Activated T-helper 1 cell treated with anti-CD3 and anti-CD28 coated beads, Interleukin-12 subunit alpha, Interleukin-12 subunit beta, Interleukin-2, Interleukin-4 antibody, amounts not matched to agents 30 ng/mL and 10 ng/mL and 1 ng/mL, durations not matched to agents 14 hours and 24 hours and 36 hours (primary cell): ENCODE results near the gene NXPH1. TPM values are rescaled to one million over a fixed set of nuclear protein-coding genes. Genes with fewer than 3 reads are reported as not detected.

ENCODE experiments used
- DNase-seq: peaks from one replicate; pipeline ENCODE4 v3.0.0; 2021; ENCODE audit warnings: low spot score
- H3K27ac Mint-ChIP-seq: one replicate; pipeline ENCODE4 v1.8.0; 2021; ENCODE audit warnings: mild to moderate bottlenecking, mixed read lengths
- H3K27me3 Mint-ChIP-seq: one replicate; pipeline ENCODE4 v1.8.0; 2022; ENCODE audit warnings: mild to moderate bottlenecking, moderate library complexity, mixed read lengths; ENCODE audit not compliant: insufficient read depth
- H3K36me3 Mint-ChIP-seq: one replicate; pipeline ENCODE4 v1.8.0; 2021; ENCODE audit warnings: low read depth, mixed read lengths
- H3K4me1 Mint-ChIP-seq: one replicate; pipeline ENCODE4 v1.8.0; 2021; ENCODE audit warnings: low read depth, mixed read lengths
- H3K4me3 Mint-ChIP-seq: one replicate; pipeline ENCODE4 v1.8.0; 2021; ENCODE audit warnings: mild to moderate bottlenecking, moderate library complexity, mixed read lengths
- H3K9me3 Mint-ChIP-seq: one replicate; pipeline ENCODE4 v1.8.0; 2021; ENCODE audit warnings: mixed read lengths
- intact Hi-C: fragments of 100-400 bp; cut with micrococcal nuclease; formaldehyde crosslinking; loops from one replicate; pipeline ENCODE4 v1.15.1; 2024
- total RNA-seq: library from RNA; stranded (reverse); gene quantifications from 2 replicates; pipeline ENCODE4 v1.2.3, GENCODE V29; 2022

The NXPH1 gene
- total RNA-seq, 1 donor from 2014 or later, result not detected

DNA sequence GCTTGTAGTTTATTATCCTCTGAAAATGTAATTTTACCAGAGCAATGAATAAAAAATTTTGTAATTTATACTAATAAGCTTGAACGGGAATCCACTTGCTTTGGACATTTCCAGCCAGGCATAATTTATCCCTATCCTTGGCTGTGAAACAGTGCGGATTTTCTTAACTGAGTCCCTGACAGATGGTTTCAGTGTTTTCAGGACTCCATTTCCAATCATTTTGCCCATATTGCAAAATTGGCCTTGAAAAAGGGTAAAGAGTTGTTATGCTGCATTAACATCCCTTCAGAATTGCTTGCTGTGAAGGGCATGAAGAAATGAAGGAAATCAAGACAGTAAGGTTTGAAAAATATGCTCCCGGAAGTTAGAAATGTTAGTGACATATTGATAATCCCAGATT lies 57.7 kb downstream of the NXPH1 start:
- Mint-ChIP-seq H3K4me1 (no peaks in the 10 kb centered on the region), H3K36me3 (no peaks in the 10 kb centered on the region), H3K27ac (no peak overlapping the region), H3K4me3 (no peak overlapping the region), H3K27me3 (no peaks in the 10 kb centered on the region), H3K9me3 (no peaks in the 10 kb centered on the region)
- no peak for DNase-seq
- intact Hi-C loops, result no loop called here

DNA sequence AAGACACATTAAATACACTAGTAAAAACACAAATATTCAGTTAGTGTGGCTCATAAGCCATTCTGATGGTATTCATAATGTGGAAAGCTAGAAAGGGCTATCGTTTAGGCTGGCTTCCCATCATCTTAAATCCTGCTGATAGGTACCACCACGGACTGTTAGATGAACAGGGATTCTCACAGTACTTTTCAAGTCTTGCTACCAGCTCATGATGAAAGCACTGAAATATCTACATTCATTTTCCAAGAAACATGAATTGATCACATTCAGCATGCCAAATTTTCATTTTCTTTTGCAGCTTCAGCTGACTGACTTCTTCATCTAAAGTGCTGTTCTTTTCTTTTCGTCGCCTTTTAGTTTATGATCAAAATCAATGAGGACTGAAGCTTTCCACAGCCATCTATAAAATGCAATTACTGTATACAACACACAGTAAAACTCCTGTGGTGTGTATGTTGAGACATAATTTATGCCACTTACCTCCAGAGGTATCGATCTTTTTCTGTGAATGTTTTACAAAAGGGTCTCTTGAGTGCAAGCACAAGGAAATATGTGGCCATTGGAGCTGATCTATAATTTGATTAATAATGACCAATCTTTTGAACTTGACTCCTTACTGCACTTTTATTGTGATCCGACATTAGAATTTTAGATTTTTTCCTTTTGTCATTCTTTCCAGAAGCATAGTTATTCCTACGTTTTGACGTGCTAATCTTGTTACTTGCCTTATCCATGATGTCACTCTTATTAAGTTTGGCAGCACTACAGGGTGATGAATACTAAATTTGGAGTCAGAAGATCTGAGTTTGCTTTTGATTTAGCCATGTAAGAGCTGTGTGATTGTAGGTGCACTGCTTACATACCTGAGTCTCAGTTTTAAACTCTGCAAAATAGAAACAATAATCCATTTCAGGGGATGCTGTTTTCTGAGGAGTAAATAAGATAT lies 58.4 kb downstream of the NXPH1 start:
- H3K4me1 Mint-ChIP-seq, result no peaks in the 10 kb centered on the region
- no peak overlapping the region for H3K4me3 Mint-ChIP-seq
- no peak overlapping the region for H3K27ac Mint-ChIP-seq
- H3K36me3 Mint-ChIP-seq, result no peaks in the 10 kb centered on the region
- no peak for DNase-seq
- intact Hi-C loops, result no loop called here
- H3K27me3 Mint-ChIP-seq, result no peaks in the 10 kb centered on the region
- no peaks in the 10 kb centered on the region for H3K9me3 Mint-ChIP-seq

DNA sequence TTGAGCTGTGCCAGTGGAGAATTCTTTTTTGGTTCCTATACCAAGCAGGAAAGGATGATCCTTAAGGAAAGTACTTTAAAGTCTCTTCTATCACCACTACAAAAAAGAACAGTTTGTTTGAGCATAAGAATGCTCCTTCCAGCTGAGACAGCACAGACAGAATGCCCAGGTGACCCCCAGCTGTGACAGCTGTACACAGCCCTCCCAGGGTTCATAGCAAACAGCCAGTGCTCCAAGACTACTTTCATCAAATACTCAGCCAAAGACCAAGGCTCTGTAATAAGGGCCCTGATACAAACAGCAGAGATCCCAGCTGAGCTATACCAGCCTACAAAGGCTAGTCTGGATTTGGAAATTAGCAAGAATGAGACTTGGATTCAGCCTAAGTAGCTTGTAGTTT lies 65.7 kb downstream of the NXPH1 start:
- Mint-ChIP-seq H3K27ac (no peak overlapping the region), H3K4me1 (no peaks in the 10 kb centered on the region), H3K9me3 (no peaks in the 10 kb centered on the region), H3K27me3 (no peaks in the 10 kb centered on the region), H3K36me3 (no peaks in the 10 kb centered on the region), H3K4me3 (no peak overlapping the region)
- intact Hi-C loops, result no loop called here
- no peak for DNase-seq

DNA sequence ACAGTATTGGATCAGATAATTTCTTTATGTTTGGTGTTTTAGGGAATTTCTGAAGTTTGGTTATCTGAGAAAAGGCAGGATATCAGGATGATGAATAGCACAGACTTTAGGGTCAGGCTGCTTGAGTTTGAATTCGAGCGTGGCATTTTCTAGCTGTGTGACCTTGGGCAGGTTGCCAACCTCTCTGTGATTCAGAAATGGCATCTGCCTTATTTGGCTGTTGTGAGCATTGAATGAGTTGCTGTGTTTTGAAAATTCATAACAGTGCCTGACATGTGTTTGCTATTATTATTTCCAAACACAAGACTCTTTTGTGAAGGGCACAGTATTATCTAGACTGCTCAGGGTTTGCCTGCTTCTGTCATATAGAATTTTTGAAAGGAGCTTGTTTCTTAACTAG lies 66.9 kb downstream of the NXPH1 start:
- Mint-ChIP-seq H3K36me3 (no peaks in the 10 kb centered on the region), H3K27me3 (no peaks in the 10 kb centered on the region), H3K4me3 (no peak overlapping the region), H3K27ac (no peak overlapping the region), H3K9me3 (no peaks in the 10 kb centered on the region), H3K4me1 (no peaks in the 10 kb centered on the region)
- intact Hi-C loops, result no loop called here
- DNase-seq, result no peak

DNA sequence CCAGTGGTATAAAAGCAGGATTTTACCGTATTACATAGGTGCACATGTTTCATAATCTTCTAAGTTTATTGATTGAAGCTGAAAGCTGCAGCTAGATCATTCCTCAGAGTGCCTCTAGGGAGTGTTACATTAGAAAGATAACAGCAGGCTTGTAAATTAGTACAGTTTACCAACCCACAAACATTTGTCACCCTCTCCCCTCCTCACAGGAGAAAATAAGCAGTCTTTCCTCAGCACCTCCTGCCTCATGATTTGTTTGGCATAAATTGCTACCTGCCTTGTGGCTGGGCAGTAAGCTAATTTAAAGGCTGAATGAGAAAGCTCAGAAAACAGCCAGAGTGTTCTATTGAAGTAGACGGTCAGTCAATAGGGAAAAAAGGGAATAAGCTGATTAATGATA lies 74.2 kb downstream of the NXPH1 start:
- peaks cover 3% of the 10 kb centered on the region for H3K27me3 Mint-ChIP-seq
- no peaks in the 10 kb centered on the region for H3K9me3 Mint-ChIP-seq
- DNase-seq, result no peak
- no peaks in the 10 kb centered on the region for H3K36me3 Mint-ChIP-seq
- H3K4me3 Mint-ChIP-seq, result no peak overlapping the region
- no peak overlapping the region for H3K27ac Mint-ChIP-seq
- intact Hi-C loops, result no loop called here
- H3K4me1 Mint-ChIP-seq, result no peaks in the 10 kb centered on the region

DNA sequence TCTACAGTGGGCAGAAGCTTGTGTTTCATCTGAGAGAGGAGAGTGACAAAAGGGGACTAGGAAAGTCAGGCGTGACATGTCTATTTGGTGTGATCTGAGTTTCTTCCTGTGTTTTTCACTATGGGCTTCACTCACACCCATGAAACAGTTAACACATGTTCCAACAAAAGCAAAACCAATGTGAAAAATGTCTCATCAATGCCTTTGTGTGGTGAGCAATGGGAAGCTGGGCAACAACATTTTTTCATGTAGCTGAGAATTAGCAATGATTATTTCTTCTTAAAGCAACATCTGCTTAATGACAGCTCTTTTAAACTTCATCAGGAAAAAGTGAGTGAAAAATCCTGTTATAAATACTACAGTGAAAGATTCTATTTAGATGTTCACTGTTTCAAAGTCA lies 76.2 kb downstream of the NXPH1 start:
- Mint-ChIP-seq H3K27me3 (peaks cover 3% of the 10 kb centered on the region), H3K4me3 (no peak overlapping the region), H3K4me1 (no peaks in the 10 kb centered on the region), H3K9me3 (no peaks in the 10 kb centered on the region), H3K27ac (no peak overlapping the region), H3K36me3 (no peaks in the 10 kb centered on the region)
- DNase-seq, result no peak
- intact Hi-C loops, result no loop called here

DNA sequence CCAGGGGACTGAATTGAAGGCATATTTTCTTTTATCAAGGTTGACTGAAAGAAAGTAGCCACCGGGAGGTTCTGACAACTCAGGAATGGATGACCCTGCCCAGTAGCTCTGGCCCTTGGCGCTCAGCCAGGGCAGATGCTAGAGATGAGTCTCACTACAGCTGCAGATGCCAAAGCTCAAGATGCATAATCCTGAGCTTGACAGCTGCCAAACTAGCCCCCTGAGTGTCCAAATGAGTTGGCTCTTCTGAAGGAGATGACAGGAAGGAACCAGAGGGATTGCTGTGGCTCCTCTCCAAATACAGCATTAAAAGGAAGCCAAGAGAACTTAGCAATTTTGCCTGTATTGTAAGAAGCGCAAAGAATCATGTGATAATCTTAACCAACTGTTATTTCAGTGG lies 78.4 kb downstream of the NXPH1 start:
- DNase-seq, result no peak
- Mint-ChIP-seq H3K4me3 (no peak overlapping the region), H3K36me3 (no peaks in the 10 kb centered on the region), H3K27me3 (peaks cover 3% of the 10 kb centered on the region), H3K9me3 (no peaks in the 10 kb centered on the region), H3K4me1 (no peaks in the 10 kb centered on the region), H3K27ac (no peak overlapping the region)
- intact Hi-C loops, result no loop called here

DNA sequence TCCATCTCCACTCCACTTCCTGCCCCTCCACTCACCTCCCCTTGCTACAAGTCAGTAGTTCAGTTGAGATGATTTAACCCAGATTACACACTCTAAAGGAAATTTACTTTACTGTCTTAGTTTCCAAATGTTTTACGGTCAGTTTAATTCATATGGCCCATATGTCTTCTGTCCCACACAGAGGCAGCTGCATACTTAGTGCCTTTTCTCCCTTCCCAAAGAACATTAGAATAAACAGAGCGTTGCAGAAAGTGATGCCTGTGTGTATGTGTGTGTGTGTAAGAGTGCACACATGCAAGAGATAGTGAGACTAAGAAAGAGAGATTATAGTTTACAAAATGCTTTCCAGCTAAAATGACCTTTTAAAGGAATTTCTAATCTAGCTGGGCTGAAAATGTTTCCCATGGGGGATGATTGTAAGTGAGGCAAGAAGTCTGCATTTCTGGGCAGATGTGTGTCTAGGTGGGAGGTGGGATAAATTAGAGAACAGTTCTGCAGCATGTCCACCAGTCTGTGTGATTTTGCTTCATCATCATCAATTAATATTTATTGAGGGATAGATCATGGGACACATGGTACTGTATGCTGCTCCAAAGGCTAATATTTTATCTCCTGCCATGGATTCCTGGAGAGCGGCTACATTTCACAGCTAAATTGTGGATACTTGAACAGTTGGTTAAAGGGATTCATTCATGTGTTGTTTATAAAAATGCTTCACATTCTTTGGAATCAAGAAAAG lies 81.5 kb downstream of the NXPH1 start:
- no peaks in the 10 kb centered on the region for H3K27me3 Mint-ChIP-seq
- no peaks in the 10 kb centered on the region for H3K4me1 Mint-ChIP-seq
- H3K4me3 Mint-ChIP-seq, result no peak overlapping the region
- intact Hi-C loops, result no loop called here
- no peaks in the 10 kb centered on the region for H3K9me3 Mint-ChIP-seq
- no peak for DNase-seq
- no peaks in the 10 kb centered on the region for H3K36me3 Mint-ChIP-seq
- H3K27ac Mint-ChIP-seq, result no peak overlapping the region

DNA sequence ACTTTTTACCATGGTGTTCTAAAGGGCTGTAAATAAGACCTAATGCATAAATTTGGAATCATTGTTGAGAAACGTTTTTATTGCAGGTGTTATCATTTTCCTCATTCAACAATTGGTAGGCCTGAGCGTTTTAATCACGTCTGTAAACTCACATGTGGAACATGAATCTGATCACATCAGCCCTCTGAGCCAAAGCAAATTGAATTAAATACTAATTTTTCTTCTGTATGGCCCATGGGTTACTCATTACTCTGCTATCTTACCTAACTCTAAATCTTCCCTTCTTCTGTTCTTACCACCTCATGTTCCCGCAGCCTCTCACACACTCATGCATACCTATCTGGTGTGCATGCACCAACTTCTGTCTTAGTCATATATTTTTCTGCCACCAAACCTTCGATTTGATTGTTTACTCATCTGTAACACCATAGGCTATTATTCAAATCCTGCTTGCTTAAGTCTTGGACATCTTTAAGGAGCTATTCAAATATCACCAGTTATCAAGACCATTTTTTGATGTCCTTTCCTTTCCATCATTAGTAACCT lies 82.3 kb downstream of the NXPH1 start:
- no peak for DNase-seq
- Mint-ChIP-seq H3K4me1 (no peaks in the 10 kb centered on the region), H3K9me3 (no peaks in the 10 kb centered on the region), H3K27ac (no peak overlapping the region), H3K4me3 (no peak overlapping the region), H3K27me3 (no peaks in the 10 kb centered on the region), H3K36me3 (no peaks in the 10 kb centered on the region)
- intact Hi-C loops, result no loop called here

DNA sequence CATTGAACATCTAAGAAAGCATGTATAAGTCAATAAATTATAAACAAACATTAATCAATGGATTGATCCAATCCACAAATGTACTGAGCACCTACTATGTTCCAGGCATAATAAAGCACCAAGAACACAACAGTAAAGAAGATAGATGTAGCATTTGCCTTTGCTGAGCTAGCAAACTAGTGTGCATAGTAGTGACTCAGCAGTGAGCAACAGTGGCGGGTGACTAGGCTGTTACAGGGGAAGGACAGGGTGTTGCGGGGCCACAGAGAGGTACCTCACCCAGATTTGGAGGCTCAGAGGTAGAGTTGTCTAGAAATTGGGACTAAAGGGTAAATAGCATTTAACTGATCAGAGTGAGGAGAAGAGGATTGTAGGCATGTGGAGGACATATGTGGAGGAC lies 83.6 kb downstream of the NXPH1 start:
- DNase-seq, result no peak
- H3K4me3 Mint-ChIP-seq, result no peak overlapping the region
- no peaks in the 10 kb centered on the region for H3K27me3 Mint-ChIP-seq
- intact Hi-C loops, result no loop called here
- no peaks in the 10 kb centered on the region for H3K9me3 Mint-ChIP-seq
- no peaks in the 10 kb centered on the region for H3K4me1 Mint-ChIP-seq
- H3K27ac Mint-ChIP-seq, result no peak overlapping the region
- no peaks in the 10 kb centered on the region for H3K36me3 Mint-ChIP-seq

DNA sequence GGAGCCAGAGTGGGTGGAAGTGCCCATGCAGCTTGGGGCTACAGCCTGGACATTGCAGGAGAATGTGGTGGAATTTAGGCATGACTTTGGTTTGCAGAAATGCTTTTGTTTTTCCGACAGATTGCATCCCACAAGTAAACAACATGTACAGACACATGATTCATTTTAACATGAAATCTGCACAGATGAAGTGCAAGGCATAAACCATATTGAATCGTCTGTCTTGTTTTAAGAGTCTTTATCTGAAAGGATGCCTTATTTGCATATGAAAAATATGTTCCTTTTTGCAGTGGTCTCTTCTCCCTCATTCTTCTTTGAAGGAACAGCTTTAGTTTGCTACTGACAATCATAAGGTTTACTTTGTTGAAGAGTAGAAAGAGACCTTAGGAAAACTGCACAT lies 94.9 kb downstream of the NXPH1 start:
- no peak for DNase-seq
- Mint-ChIP-seq H3K4me3 (no peak overlapping the region), H3K27ac (no peak overlapping the region), H3K9me3 (peaks cover 7% of the 10 kb centered on the region), H3K27me3 (peaks cover 2% of the 10 kb centered on the region), H3K4me1 (no peaks in the 10 kb centered on the region), H3K36me3 (no peaks in the 10 kb centered on the region)
- intact Hi-C loops, result no loop called here

DNA sequence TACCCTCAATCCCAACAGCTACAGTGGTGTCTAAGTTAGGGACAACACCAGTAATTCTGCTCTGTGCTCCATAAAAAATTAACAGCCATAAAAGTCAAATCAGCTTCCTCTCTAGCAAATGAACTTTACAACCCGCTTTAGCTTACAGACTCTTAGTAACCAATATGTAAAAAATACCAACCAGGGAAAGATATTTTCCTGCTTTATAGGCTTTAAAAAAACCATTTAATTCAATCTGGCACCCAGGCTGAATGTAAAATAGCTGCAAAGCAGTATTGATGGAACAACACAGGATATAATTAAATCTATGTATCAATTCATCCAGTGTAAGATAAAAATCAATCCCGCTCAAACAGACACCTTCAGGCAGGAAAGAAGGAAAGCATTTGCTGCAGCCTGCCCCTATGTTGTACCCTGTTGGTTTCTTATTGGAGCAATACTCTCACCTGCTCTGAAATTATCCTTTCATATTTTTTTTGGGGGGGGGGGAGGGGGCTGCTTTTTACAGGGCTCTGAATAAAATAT lies 98.6 kb downstream of the NXPH1 start:
- Mint-ChIP-seq H3K27ac (no peak overlapping the region), H3K9me3 (no peaks in the 10 kb centered on the region), H3K27me3 (peaks cover 2% of the 10 kb centered on the region), H3K4me1 (no peaks in the 10 kb centered on the region), H3K36me3 (no peaks in the 10 kb centered on the region), H3K4me3 (no peak overlapping the region)
- intact Hi-C loops, result no loop called here
- DNase-seq, result no peak

DNA sequence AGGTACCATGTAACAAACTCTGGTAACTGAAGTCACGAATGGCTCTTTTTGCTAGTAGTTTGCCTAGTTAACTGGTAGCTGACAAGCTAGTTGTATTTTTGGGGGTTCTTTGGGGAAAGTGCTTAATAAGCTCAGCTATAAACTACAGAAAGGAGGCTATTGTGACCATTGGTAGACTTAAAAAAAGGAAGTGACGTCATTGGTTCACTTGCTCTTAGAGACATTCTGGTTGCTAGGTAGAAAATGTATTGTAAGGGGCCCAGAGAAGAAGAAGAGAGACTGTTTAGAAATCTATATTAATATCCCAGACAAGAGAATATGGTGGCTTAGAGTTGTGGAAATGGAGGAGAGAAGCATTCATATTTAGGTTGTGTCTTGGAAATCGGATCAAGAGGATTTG lies 103.0 kb downstream of the NXPH1 start:
- DNase-seq, result no peak
- Mint-ChIP-seq H3K27me3 (no peaks in the 10 kb centered on the region), H3K9me3 (no peaks in the 10 kb centered on the region), H3K4me3 (no peak overlapping the region), H3K27ac (no peak overlapping the region), H3K4me1 (no peaks in the 10 kb centered on the region), H3K36me3 (no peaks in the 10 kb centered on the region)
- intact Hi-C loops, result no loop called here
